ENCODE measurements around the gene TBC1D22A. TPM values are rescaled to one million over a fixed set of nuclear protein-coding genes. Genes with fewer than 3 reads are reported as not detected.

TBC1D22A gene
- total and polyA plus RNA-seq, 2 donors from 2014 or later: 24.6 to 39.4 TPM

GRCh38 chr22:46754110-46754799, 8.2 kb upstream of the TBC1D22A start:
- Histone ChIP-seq H3K36me3 (ENCODE audit: control insufficient read depth in 2 of 3, insufficient read depth in 3 of 3, low read length in 3 of 3) (no peaks in the 10 kb centered on the region), H3K27ac (ENCODE audit: low read depth in 2 of 2, low read length in 2 of 2) (peak overlapping the region; percentile 82 to 96), H3K27me3 (ENCODE audit: control insufficient read depth, insufficient read depth, low read length) (no peaks in the 10 kb centered on the region), H3K9ac (ENCODE audit: low read length in 3 of 3) (peak overlapping the region in 1 of 3 donors; percentile 46), H3K4me1 (ENCODE audit: control insufficient read depth in 2 of 3, insufficient read depth in 2 of 3, low read depth in 1 of 3, low read length in 3 of 3) (peaks cover 0 to 47% (median 38%) of the 10 kb centered on the region in 3 donors), H3K9me3 (ENCODE audit: control insufficient read depth in 2 of 3, insufficient read depth in 1 of 3, low read length in 3 of 3) (no peaks in the 10 kb centered on the region), H3K4me3 (ENCODE audit: low read length in 3 of 3) (peak overlapping the region in 1 of 3 donors; percentile 38)
- no peak for FAIRE-seq
- no peak for TF ChIP-seq CTCF (IDR thresholded peaks at IDR 0.05; ENCODE audit: borderline replicate concordance, extremely low read depth, insufficient read depth)
- DNase-seq: peak; percentile 57 to 98 (median 62)
- intact Hi-C loops (cut with DNase I): no loop called here

- FAIRE-seq (no peak), DNase-seq (peak in 1 of 5 donors; percentile 19)
- no peaks in the 10 kb centered on the region for H3K9me3 ChIP-seq (ENCODE audit: control insufficient read depth in 2 of 3, insufficient read depth in 1 of 3, low read length in 3 of 3)
- H3K9ac ChIP-seq (ENCODE audit: low read length in 3 of 3): peak overlapping the region in 1 of 3 donors; percentile 46
- H3K27me3 ChIP-seq (ENCODE audit: control insufficient read depth, insufficient read depth, low read length): no peaks in the 10 kb centered on the region
- H3K4me1 ChIP-seq (ENCODE audit: control insufficient read depth in 2 of 3, insufficient read depth in 2 of 3, low read depth in 1 of 3, low read length in 3 of 3): peaks cover 0 to 42% (median 36%) of the 10 kb centered on the region in 3 donors
- intact Hi-C loops (cut with DNase I): no loop called here
- TF ChIP-seq CTCF (IDR thresholded peaks at IDR 0.05; ENCODE audit: borderline replicate concordance, extremely low read depth, insufficient read depth): no peak
- no peaks in the 10 kb centered on the region for H3K36me3 ChIP-seq (ENCODE audit: control insufficient read depth in 2 of 3, insufficient read depth in 3 of 3, low read length in 3 of 3)
- H3K4me3 ChIP-seq (ENCODE audit: low read length in 3 of 3): no peak overlapping the region
- H3K27ac ChIP-seq (ENCODE audit: low read depth in 2 of 2, low read length in 2 of 2): peak overlapping the region; percentile 82 to 96
Measured at GRCh38 chr22:46754826-46755225, 7.6 kb upstream of the TBC1D22A start.

GRCh38 chr22:46755525-46755924, 6.9 kb upstream of the TBC1D22A start:
- intact Hi-C loops (cut with DNase I): no loop called here
- Histone ChIP-seq H3K27me3 (ENCODE audit: control insufficient read depth, insufficient read depth, low read length) (no peaks in the 10 kb centered on the region), H3K9me3 (ENCODE audit: control insufficient read depth in 2 of 3, insufficient read depth in 1 of 3, low read length in 3 of 3) (no peaks in the 10 kb centered on the region), H3K9ac (ENCODE audit: low read length in 3 of 3) (no peak overlapping the region), H3K36me3 (ENCODE audit: control insufficient read depth in 2 of 3, insufficient read depth in 3 of 3, low read length in 3 of 3) (no peaks in the 10 kb centered on the region), H3K27ac (ENCODE audit: low read depth in 2 of 2, low read length in 2 of 2) (no peak overlapping the region), H3K4me3 (ENCODE audit: low read length in 3 of 3) (no peak overlapping the region), H3K4me1 (ENCODE audit: control insufficient read depth in 2 of 3, insufficient read depth in 2 of 3, low read depth in 1 of 3, low read length in 3 of 3) (peaks cover 0 to 35% (median 29%) of the 10 kb centered on the region in 3 donors)
- FAIRE-seq: no peak
- no peak for TF ChIP-seq CTCF (IDR thresholded peaks at IDR 0.05; ENCODE audit: borderline replicate concordance, extremely low read depth, insufficient read depth)
- DNase-seq: peak in 2 of 5 donors; percentile 24 to 31
